NCI-H748 (cell line): ENCODE results near the gene RBPJ.

Experiments used
- DNase-seq: peaks from one replicate; lab custom pipeline; 2025; ENCODE audit not compliant: unreplicated experiment; lab: John Stamatoyannopoulos, UW

RBPJ gene

DNA sequence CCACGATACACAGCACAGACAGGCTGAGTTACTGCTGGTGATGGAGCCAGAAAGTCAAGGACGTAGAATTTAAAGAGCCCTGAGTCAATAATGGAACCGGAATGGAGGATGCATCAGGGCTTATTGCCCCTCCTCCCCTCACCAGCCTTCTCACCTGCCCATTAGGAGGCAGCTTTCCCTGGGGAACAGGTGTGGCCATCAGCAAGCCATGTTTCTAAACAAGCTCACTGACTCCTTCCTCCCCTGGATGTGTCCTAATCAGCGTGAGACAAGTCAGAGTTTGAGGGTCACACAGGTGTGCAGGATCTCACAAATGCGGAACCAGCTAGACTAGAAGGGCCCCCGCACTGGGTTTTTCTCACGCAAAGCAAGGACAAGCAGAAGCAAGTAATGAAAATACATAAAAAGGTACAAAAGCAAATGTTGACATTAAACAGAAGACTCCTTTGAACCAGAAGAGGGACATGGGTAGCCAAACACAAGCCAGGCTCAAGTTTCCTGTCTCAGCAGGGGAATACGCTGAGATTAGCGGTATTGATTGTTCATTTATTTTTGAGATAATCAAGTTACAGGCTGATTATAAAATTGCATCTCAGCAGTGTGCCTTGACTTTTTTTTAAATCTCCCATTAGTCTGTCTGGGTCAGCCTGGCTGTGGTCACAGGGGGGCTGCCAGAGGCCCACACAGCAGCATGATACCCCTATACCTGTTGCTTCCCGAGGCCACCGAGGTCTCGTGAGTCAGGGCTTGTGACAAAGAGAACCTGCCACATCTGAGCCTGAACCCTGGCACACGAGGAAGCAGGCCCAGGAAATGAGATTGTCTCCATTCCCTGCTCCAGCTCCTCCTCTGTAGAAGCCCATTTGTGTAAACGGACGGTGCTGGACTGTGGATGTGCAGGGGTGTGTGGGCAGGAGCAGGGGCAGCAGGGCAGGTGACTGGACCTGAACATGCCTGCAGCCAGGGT, 132.0 kb downstream of the RBPJ start:
- peak; percentile 96 for DNase-seq

DNA sequence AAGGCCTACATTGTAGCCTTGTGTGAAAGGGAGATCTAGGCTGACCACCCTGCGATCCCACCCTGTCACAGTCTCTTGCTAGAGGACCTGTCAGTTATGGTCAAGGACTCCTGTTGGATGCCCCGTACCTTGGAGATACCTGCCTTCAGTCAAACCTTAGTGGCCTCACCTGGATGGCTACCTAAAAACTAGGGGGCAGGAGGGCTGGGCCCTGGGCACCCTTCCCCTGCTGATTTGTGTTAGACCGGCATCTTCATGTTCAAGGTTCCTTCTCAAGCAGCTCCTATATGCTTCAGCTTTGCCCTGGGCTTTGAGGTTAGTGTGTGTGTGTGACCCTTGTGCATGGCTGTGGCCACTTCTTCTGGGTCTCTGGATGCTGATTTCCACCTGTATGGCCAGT, 134.1 kb downstream of the RBPJ start:
- no peak for DNase-seq

DNA sequence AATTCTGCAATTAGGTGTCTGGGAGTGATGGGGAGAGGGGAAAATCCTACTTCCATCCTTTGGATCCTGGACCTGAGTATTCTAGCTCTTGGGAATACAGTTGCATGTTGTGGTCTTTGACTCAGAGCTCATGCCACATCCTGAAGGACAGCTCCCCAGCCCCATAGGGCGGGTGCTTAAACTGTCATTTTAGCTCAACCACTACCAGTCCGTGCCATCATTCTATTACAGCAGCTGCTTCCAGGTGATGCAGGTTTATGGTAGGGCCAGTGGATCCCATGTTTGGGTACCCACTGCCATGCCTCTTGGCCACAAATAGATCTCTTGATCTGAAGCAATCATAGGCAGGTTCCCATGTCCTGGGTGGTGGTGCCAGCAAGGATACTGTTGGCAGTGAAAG, 134.8 kb downstream of the RBPJ start:
- no peak for DNase-seq

- DNase-seq = no peak
Measured at GRCh38 chr4:26457412-26457811, 136.6 kb downstream of the RBPJ start.

DNA sequence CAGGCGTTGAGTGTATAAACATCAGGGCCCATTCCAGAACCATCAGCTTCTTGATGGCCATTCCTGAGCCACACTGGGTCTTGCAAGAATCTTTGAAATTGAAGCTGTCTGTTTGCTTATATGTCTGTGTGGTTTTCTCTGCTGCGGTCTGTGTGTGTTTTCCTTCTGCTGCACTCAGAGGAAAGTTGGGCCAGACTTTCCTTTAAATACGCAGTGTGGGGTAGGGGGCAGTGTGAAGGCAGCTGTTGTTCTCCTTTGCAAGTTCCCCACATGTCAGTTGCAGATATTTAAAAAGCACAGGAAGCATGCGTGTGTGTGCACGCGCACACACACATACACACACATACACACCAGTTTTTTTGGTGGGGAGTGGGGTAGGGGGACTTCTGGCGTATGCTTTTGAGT, 137.3 kb downstream of the RBPJ start:
- no peak for DNase-seq

DNA sequence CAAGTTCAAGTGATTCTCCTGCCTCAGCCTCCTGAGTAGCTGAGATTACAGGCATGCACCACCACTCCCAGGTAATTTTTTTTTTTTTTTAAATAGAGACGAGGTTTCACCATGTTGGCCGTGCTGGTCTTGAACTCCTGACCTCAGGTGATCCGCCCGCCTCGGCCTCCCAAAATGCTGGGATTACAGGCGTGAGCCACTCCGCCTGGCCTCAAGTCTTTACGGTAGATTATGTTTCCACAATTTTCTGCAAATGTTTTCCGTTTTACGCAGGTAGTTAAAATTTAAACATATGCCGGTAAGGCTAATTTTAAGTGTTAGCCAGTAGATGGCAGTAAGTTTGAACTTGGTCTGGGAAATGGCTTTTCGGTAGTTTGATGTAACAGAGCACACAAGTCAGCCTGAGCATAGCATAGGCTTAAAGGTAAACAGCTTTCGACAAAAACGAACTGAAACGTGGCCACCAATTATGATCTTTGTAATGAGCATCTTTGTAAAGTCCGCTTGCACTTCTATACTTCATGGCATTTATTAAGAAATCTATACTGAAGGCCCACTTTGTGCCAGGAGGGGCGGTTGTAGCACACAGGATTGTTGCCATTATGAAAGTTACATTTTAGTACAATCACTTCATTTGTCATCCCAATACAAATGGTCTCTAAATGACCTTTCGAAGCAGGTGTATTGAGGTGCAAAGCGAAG, 138.4 kb downstream of the RBPJ start:
- DNase-seq = peak; percentile 50

GRCh38 chr4:26459756-26460530, 139.1 kb downstream of the RBPJ start:
- no peak for DNase-seq

GRCh38 chr4:26462874-26463273, 142.1 kb downstream of the RBPJ start:
- no peak for DNase-seq

GRCh38 chr4:26463386-26463785, 142.6 kb downstream of the RBPJ start:
- DNase-seq = no peak

DNA sequence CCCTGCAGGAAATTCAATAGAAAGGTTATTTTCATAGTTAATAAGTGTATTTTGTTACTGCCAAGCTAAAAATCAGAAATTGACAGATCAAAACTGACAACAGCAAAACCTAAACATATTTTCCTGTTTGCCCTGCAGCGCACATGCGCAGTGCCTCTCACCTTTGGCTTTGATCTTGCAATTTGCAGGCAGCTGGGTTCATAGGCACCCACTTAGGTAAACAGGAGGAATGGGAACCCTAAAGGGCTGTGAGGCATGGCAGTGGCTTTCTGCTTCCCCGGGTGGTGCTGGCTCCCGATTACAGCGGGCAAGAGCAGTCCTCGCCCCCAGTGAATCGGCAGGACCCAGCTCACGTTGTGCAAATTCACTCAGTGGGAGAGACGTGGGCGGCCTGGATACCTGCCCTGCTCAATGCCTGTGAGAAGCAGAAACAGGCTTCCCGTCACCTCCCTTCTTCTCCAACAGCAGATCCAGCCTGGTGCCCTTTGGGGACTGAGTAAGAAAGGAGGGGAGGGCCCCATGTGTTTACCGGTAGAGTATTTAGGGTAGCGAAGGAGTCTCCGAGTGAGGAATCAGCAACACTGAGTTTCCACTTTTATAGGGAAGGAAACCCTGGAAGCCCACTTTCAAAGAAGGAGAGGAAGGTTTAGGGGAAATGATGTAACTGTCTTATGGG, 143.7 kb downstream of the RBPJ start:
- no peak for DNase-seq

DNA sequence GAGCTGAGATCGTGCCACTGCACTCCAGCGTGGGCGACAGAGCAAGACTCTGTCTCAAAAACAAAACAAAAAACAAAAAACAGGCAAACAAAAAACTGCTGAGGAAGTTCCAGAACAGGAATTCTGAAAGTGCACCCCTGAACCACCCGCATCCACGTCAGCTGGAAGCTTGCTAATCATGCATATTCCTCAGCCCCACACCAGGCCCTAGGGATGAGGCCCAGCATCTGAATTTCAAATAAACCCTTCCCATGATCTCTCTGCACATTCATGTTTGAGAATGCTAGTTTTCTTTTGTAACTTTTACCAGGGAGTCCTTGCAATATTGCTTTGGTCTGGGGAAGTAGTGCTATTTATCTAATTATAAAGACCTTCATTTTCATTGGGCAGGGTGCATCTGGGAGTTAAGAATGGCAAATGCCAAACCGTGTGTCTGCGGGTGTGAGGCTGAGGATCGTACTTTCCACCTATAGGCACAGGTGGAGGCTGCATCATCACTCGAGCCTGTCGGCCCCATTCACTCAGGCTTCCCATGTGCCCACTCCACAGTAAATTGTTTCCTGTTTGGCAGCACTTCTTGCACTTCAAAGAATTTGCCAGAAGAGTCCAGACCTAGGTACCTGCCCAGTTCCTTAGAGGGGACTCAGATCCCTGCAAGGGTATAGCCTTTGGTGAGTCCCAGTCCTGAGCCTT, 145.9 kb downstream of the RBPJ start:
- no peak for DNase-seq

GRCh38 chr4:26467724-26468123, 146.9 kb downstream of the RBPJ start:
- no peak for DNase-seq

- DNase-seq = no peak
Measured at GRCh38 chr4:26468283-26468949, 147.6 kb downstream of the RBPJ start.

DNA sequence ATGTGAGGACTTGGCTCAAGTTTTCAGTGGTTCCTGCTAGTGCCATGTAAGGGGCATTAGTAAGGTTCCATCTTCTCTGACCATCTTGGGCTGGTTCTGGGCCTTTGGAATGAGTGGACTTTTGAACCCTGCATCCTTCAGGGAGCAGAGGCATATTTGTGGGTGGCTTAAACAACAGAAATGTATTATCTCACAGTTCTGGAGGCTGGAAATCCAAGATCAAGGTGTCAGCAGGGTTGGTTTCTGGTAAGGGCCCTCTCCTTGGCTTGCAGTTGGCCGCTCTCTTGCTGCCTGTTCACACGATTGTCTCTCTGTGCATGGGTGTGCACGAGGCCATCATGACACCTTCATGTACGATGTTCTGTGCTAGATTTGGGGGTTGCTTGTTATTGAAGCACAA, 148.2 kb downstream of the RBPJ start:
- DNase-seq = no peak

DNA sequence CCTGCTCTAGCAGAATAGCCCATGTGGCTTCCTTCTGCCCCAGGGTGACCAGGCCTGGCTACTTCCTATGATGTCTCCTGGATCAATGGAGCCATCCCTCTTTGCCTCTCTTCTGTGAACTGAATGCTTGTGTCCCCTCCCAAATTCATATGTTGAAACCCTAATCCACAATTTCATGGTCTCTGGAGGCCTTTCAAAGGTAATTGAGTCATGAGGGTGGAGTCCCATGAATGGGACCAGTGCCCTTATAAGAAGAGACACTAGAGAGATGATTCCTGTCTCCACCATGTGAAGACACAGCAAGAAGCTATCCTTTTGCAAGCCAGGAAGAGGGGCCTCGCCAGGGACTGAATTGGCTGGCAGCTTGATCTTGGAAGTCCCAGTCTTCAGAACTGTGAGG, 151.1 kb downstream of the RBPJ start:
- no peak for DNase-seq

DNA sequence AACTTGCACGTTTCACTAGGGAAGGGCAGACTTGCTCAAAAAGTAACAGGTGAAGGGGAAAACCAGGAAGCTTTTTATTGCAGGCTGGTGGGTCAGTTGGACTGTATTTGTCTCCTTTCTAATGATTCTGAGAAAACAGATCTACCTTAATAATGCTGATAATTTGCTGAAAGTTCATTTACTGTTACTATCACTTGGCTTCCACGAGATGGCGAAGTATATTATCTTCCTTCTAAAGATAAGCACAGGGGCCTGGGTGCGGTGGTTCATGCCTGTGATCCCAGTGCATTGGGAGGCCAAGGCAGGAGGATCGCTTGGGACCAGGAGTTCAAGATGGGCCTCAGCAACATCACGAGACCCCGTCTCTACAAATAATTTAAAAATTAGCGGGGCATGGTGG, 153.1 kb downstream of the RBPJ start:
- DNase-seq = no peak

GRCh38 chr4:26474551-26474950, 153.7 kb downstream of the RBPJ start:
- DNase-seq = no peak

DNA sequence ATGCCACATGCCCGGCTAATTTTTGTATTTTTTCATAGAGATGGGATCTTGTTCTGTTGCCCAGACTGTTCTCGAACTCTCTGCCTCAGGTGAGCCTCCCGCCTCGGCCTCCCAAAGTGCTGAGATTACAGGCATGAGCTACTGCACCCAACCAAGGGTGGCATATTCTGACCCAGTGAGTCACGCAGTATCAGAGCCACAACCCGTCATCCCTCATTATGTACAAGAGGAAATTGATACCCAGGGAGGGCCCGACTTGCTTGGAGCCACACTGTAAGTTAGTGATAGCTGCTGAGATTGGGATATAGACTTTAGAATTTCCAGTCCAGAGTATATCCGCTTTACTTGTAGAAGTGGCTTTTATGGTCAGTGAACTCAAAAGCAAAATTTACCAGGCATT, 154.9 kb downstream of the RBPJ start:
- no peak for DNase-seq

DNA sequence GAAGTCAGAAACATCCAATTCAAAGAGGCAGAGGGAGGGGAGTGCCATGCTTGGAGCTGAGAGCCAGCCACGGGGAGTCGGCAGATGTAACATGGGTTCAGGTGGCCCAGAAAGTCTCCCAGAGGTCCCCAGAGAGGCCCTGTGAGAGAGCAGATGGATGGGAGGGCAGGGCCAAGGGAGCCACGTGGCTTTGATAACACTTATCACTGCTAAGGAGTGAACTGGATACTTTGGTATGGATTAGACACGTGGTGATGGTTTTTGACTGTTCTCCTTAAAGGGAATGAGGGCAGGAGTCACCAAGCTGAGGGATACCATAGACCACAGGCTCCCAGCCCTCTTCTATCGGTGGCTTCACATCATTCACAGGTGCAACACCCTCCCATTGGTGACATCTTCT, 155.7 kb downstream of the RBPJ start:
- DNase-seq = no peak

GRCh38 chr4:26478330-26478729, 157.5 kb downstream of the RBPJ start:
- no peak for DNase-seq
